Measurements from ENCODE around the gene ENAH.

- TF ChIP-seq CTCF (conservative IDR thresholded peaks at IDR 0.05 in 1 of 2, IDR thresholded peaks at IDR 0.05 in 1 of 2; ENCODE audit: extremely low read depth in 1 of 2, insufficient read depth in 1 of 2, low read depth in 1 of 2, low read length in 2 of 2) (no peak), EZH2 (IDR thresholded peaks at IDR 0.05; ENCODE audit: borderline replicate concordance, low read length) (no peak)
These were observed 14.1 kb downstream of the ENAH start for GRCh38 chr1:225638853-225639252.

Data from mammary epithelial cell (primary cell).